ENCODE data around the gene CCDC12.

DNA sequence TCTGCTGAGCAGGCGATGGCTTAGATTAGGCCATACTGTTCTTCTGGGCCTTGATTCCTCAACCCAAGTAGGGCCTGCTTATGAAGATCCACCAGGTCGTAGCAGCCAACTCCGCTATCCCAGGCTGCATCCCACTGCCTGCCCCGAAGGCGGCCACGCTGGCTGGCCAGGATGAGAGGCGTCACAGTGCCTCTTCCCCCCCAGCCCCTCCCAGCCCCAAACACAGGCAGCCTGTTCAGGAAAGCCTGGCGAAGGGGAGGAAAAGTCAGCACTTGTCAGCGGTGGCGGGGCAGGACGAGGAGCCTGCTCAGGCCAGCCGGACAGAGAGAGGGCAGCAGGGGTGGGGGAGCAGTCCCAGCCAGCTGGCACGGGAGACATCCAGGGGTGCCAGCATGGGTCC lies 87.8 kb downstream of the CCDC12 start:
- TF ChIP-seq POLR2A (IDR thresholded peaks at IDR 0.05) (no peak), EP300 (IDR thresholded peaks at IDR 0.05) (no peak), POLR2AphosphoS5 (IDR thresholded peaks at IDR 0.05) (no peak)
- TF ChIP-seq, protein P1, sequence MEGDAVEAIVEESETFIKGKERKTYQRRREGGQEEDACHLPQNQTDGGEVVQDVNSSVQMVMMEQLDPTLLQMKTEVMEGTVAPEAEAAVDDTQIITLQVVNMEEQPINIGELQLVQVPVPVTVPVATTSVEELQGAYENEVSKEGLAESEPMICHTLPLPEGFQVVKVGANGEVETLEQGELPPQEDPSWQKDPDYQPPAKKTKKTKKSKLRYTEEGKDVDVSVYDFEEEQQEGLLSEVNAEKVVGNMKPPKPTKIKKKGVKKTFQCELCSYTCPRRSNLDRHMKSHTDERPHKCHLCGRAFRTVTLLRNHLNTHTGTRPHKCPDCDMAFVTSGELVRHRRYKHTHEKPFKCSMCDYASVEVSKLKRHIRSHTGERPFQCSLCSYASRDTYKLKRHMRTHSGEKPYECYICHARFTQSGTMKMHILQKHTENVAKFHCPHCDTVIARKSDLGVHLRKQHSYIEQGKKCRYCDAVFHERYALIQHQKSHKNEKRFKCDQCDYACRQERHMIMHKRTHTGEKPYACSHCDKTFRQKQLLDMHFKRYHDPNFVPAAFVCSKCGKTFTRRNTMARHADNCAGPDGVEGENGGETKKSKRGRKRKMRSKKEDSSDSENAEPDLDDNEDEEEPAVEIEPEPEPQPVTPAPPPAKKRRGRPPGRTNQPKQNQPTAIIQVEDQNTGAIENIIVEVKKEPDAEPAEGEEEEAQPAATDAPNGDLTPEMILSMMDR (IDR thresholded peaks at IDR 0.05), result no peak

Measured in suprapubic skin (tissue), 4 donors.